ENCODE data around the gene C2CD4C.
"Not testable (repeated sequence)": the region's sequence is repeated elsewhere in the genome, so short reads cannot be mapped to it uniquely, and the experiment has no call there.

The C2CD4C gene, protein sequence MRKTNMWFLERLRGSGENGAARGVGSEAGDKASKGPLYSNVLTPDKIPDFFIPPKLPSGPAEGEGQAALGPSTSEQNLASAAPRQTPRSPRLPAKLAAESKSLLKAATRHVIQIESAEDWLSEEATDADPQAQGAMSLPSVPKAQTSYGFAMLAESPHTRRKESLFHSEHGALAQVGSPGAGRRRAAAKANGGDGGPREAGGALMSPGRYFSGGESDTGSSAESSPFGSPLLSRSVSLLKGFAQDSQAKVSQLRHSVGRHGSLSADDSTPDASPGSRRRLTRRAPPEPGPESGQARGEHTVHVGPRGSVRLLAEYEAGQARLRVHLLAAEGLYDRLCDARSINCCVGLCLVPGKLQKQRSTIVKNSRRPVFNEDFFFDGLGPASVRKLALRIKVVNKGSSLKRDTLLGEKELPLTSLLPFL

DNA sequence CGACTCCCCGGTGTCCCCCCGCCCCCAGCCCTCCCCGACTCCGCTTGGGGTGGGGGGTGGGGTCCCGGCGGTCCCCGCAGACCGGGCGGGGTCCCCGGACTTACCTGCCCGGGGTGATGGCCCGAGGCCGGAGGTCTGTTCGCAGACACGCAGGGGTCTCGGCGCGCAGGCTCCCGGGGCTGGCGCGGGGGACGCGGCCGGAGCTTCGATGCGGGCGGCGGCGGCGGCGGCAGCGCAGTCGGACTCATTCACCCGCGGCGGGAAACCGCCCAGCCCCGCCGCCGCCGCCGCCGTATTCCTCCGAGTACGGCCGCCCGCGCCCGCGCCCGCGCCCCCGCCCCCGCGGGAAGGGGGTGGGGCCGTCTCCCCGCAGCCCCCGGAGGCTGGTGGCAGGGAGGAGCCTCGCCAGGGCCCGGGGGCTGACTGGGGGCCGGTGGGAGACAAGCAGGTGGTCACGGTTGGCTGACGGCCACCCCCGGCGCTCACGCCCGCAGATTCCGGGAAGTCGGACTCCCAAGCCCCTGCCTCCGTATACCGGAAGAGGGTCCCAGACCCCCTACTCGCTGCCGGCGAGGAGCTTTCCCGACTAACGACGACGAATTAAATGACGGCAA is at the start of gene C2CD4C:
C2CD4C (minus strand) TSS at position 246 of the 614 bp plus-strand sequence. CDS start 786 bp downstream, outside the sequence.
- H3K27me3 Mint-ChIP-seq, result peaks cover 42% of the 10 kb centered on the region
- H3K36me3 Mint-ChIP-seq, result no peaks in the 10 kb centered on the region
- H3K4me3 Mint-ChIP-seq, result peak within 1 kb of the TSS; percentile 48
- H3K27ac Mint-ChIP-seq, result no peak within 1 kb of the TSS
- no peaks in the 10 kb centered on the region for H3K9me3 Mint-ChIP-seq
- DNase-seq, result no peak
- CTCF ChIA-PET, result no interaction called here
- H3K4me1 Mint-ChIP-seq, result peaks cover 5% of the 10 kb centered on the region

DNA sequence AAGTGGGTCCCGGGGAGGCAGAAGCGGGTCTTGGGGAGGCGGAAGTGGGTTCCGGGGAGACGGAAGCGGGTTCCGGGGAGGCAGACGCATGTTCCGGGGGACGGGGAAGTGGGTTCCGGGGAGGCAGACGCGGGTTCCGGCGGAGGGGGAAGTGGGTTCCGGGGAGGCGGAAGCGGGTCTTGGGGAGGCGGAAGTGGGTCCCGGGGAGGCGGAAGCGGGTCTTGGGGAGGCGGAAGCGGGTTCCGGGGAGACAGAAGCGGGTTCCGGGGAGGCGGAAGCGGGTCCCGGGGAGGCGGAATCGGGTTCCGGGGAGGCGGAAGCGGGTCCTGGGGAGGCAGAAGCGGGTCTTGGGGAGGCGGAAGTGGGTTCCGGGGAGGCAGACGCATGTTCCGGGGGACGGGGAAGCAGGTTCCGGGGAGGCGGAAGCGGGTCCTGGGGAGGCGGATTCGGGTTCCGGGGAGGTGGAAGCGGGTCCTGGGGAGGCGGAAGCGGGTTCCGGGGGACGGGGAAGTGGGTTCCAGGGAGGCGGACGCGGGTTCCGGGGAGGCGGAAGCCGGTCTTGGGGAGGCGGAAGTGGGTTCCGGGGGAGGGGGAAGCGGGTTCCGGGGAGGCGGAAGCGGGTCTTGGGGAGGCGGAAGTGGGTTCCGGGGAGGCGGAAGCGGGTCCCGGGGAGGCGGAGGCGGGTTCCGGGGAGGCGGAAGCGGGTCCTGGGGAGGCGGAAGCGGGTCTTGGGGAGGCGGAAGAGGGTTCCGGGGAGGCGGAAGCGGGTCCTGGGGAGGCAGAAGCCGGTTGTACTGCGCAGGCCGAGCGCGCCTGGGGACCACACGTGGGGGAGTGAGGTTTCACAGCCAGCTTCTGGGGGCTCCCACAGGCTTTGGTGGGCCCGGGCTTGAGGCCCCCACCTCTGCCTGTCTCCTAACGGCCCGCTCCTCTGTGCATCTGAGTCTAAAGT is 49.4 kb upstream of the C2CD4C start:
- Mint-ChIP-seq H3K4me3 (no peak overlapping the region), H3K27ac (no peak overlapping the region), H3K36me3 (peaks cover 3% of the 10 kb centered on the region), H3K9me3 (no peaks in the 10 kb centered on the region), H3K4me1 (peaks cover 10% of the 10 kb centered on the region), H3K27me3 (peaks cover 38% of the 10 kb centered on the region)
- DNase-seq, result no peak
- CTCF ChIA-PET, result no interaction called here

DNA sequence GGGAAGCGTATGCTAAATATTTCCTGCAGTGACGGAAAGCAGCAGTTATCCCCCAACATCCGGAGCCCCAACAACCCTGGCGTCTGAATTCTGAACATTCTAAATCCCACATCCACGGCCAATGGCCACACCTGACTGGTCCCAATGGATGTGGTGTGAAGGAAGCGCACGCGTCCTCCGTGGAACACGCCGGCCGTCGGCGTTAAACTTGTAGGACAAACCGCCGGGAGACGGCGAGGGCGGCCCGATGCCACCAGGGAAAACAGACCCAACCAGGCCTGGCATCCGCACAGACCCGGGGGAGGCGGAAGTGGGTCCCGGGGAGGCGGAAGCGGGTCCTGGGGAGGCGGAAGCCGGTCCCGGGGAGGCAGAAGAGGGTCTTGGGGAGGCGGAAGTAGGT is 48.7 kb upstream of the C2CD4C start:
- peaks cover 3% of the 10 kb centered on the region for H3K36me3 Mint-ChIP-seq
- no peak for DNase-seq
- peaks cover 10% of the 10 kb centered on the region for H3K4me1 Mint-ChIP-seq
- CTCF ChIA-PET, result no interaction called here
- H3K27ac Mint-ChIP-seq, result no peak overlapping the region
- H3K4me3 Mint-ChIP-seq, result no peak overlapping the region
- no peaks in the 10 kb centered on the region for H3K9me3 Mint-ChIP-seq
- H3K27me3 Mint-ChIP-seq, result peaks cover 34% of the 10 kb centered on the region

DNA sequence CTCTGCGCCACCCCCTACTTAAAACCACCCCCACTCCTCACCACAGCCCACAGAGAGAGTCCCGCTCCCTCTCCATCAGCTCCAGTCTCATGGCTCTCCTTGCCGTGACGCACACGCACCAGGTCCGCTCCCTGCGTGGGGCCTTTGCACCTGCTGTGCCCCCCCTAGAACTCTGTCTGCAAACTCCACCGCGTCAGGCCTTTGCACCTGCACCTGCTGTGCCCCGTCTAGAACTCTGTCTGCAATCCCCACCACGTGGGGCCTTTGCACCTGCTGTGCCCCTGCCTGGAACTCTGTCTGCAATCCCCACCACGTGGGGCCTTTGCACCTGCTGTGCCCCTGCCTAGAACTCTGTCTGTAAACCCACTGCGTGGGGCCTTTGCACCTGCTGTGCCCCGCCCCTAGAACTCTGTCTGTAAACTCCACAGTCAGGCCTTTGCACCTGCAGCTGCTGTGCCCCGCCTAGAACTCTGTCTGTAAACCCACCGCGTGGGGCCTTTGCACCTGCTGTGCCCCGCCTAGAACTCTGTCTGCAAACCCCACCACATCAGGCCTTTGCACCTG is 47.7 kb upstream of the C2CD4C start:
- DNase-seq, result no peak
- Mint-ChIP-seq H3K36me3 (peaks cover 3% of the 10 kb centered on the region), H3K9me3 (peaks cover 2% of the 10 kb centered on the region), H3K27me3 (peaks cover 24% of the 10 kb centered on the region), H3K4me1 (peaks cover 7% of the 10 kb centered on the region), H3K4me3 (no peak overlapping the region), H3K27ac (no peak overlapping the region)
- CTCF ChIA-PET, result no interaction called here

DNA sequence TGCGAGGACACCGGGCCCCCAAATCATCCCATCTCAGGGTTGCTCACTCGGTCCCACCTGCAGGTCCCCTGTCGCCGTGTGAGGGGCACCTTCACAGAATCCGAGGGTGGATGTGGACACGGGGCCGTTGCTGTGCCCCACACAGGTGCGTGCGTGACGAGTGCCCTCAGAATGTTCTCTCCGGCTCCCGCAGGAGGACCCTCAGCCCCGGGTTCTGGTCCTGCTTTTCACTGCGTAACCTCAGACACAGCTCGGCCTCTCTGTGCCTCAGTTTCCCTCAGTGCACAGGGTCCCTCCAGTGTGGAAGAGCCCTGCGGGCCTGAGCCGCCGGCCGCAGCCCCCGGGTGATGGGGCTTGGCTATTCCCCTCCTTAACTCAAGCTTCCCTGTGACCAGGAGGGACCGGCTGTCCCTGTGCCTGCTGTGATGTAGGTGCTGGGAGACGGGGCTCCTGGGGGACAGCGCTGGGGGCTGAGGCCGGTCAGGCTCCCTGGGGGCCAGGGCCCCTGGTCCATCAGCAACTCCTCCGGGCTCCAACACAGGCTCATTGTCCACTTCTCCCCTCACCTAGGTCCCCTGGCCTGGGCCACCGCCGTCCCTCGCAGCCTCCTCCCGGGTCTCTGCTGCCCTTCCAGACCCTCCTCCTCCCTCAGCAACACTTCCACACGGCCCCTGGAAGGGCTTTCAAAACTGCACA is 47.1 kb upstream of the C2CD4C start:
- Mint-ChIP-seq H3K4me1 (peaks cover 6% of the 10 kb centered on the region), H3K9me3 (peaks cover 7% of the 10 kb centered on the region), H3K4me3 (no peak overlapping the region), H3K27me3 (peaks cover 18% of the 10 kb centered on the region), H3K27ac (no peak overlapping the region), H3K36me3 (peaks cover 1% of the 10 kb centered on the region)
- no peak for DNase-seq
- CTCF ChIA-PET, result no interaction called here

DNA sequence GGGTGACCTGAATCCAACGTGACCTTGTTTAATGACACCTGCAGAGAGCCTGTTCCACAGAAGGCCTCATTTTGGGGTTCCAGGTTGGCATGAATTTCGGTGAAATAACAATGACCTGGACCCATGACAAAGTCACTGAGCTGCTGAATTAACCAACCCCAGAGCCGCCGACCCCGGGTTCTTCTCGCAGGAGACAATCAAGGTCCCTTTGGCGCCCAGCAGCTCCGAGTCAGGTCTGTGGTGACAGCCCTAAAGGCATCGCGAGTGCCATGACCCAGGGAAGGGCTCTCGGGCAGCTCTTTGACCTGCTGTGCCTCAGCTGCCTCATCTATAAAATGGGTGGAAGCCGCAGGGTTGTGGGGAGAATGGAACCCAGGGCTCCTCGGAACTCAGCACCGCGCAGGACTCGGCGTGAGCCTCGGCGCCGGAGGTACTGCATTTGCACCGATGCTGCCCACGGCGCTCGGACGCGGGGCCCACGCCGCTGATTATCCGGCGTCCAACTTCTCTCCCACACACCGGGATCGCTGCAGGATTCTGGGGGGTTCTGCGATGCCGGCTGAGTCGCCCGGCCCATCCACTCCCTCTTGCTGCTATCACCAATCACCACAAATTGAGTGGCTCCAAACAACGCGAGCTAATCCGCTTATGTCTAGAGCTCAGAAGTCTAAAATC is 46.2 kb upstream of the C2CD4C start:
- peaks cover 6% of the 10 kb centered on the region for H3K4me1 Mint-ChIP-seq
- no peak overlapping the region for H3K4me3 Mint-ChIP-seq
- peaks cover 18% of the 10 kb centered on the region for H3K27me3 Mint-ChIP-seq
- no peak for DNase-seq
- peaks cover 14% of the 10 kb centered on the region for H3K9me3 Mint-ChIP-seq
- H3K27ac Mint-ChIP-seq, result no peak overlapping the region
- H3K36me3 Mint-ChIP-seq, result peaks cover 1% of the 10 kb centered on the region
- CTCF ChIA-PET, result no interaction called here

DNA sequence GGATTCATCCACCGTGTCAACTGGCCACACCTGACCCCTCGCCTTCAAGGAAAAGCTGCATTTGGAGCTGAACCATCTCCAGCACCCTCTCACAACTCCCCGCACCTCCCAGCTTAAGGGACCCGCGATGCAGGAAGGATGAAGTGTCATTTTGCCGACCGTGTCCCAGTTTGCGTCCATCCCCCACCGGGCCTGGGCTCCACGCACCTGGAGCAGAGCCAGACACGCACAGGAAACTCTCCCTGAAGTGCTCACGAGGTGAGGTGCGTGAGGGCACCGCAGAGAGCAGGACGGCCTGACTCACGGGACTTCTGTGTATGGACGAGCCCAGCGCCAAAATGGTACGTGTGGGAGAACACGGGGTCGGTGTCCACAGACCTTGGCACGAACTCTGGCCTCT is 44.7 kb upstream of the C2CD4C start:
- Mint-ChIP-seq H3K27me3 (peaks cover 2% of the 10 kb centered on the region), H3K36me3 (no peaks in the 10 kb centered on the region), H3K4me3 (no peak overlapping the region), H3K27ac (no peak overlapping the region), H3K4me1 (no peaks in the 10 kb centered on the region), H3K9me3 (peaks cover 15% of the 10 kb centered on the region)
- CTCF ChIA-PET, result no interaction called here
- DNase-seq, result no peak

DNA sequence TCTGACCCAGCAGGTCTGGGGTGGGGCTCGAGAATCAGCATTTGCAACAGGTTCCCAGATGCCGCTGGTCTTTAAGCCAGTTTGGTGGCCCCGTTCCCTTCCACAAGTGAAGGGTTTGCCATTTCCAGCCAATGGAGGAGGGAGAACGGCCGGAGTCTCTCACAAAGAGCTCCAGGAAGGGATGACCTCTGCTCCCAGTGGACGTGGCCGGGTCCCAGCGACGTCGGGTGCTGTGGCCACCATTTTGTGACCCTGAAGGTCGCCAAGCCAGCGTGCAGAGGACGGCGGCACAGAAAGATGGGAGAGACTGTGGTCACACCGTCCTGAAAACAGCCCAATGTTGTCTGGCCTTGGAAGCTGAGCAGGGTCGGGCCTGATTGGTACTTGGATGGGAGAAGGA is 43.9 kb upstream of the C2CD4C start:
- no peaks in the 10 kb centered on the region for H3K36me3 Mint-ChIP-seq
- CTCF ChIA-PET, result no interaction called here
- H3K9me3 Mint-ChIP-seq, result peaks cover 15% of the 10 kb centered on the region
- no peak overlapping the region for H3K27ac Mint-ChIP-seq
- no peak overlapping the region for H3K4me3 Mint-ChIP-seq
- DNase-seq, result no peak
- H3K27me3 Mint-ChIP-seq, result no peaks in the 10 kb centered on the region
- H3K4me1 Mint-ChIP-seq, result no peaks in the 10 kb centered on the region

DNA sequence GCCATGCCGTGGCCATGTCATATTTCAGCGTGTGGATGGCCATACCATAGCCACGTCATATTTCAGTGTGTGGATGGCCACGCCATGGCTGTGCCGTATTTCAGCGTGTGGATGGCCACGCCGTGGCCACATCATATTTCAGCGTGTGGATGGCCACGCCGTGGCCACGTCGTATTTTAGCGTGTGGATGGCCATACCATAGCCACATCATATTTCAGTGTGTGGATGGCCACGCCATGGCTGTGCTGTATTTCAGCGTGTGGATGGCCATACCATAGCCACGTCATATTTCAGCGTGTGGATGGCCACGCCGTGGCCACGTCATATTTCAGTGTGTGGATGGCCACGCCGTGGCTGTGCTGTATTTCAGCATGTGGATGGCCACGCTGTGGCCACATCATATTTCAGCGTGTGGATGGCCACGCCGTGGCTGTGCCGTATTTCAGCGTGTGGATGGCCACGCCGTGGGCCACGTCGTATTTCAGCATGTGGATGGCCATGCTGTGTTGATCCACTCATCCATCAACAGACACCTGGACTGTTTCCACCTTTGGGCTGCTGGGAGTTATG is 42.0 kb upstream of the C2CD4C start:
- peaks cover 15% of the 10 kb centered on the region for H3K9me3 Mint-ChIP-seq
- H3K27ac Mint-ChIP-seq, CTCF ChIA-PET, H3K4me3 Mint-ChIP-seq, DNase-seq, H3K36me3 Mint-ChIP-seq, H3K27me3 Mint-ChIP-seq, H3K4me1 Mint-ChIP-seq: not testable (repeated sequence)

DNA sequence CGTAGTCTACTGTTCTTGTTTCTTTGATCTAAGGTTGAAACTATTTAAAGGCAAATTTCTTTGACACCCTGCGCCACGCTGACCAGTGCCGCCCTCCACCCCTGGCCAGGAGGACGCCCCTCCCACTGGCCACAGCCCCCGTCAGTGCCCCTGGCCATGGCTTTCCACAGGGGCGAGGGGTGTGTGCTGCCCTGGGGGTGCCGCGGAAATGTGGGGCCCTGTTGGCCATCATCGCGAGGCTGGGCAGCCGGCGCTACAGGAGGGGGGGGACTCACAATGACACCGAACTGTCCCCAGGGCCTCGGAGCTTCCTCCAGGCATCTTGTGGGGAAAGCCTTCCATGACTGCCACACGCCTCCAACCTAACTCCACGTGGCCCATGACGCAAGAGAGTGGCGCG is 41.0 kb upstream of the C2CD4C start:
- Mint-ChIP-seq H3K4me3 (no peak overlapping the region), H3K27me3 (no peaks in the 10 kb centered on the region), H3K27ac (no peak overlapping the region), H3K4me1 (no peaks in the 10 kb centered on the region), H3K36me3 (no peaks in the 10 kb centered on the region), H3K9me3 (peaks cover 15% of the 10 kb centered on the region)
- DNase-seq, result no peak
- CTCF ChIA-PET, result no interaction called here

DNA sequence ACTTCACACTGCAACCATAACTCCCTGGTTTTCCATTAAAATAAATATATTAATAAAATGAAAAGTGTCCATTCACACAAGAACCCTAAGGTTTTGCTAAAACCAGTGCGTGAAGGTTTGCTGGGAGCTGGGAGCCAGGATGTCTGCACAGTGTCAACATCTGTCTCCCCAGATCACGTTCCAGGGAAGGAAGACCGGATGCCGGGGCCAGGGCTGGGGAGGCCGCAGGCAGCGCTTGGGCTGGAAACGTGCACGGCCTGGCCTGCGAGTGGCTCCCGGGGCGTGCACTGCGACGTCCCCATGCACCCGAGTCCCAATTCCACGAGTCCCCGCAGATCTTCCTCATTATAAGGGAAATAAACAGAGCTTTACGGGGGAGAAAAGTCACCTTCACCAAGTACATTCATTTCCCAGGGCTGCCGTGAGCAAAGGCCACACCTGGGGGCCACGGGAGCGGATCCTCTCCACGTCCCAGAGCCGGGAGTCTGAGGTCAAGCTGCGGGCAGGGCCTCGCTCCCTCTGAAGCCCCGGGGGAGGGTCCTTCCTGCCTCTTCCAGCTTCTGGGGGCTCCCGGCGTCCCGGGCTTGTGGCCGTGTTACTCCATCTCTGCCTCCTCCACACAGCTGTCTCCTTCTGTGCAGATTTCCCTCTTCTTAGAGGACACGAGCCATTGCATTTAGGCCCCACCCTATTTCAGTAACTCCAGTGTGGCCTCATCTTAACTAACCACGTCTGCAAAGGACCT is 39.0 kb upstream of the C2CD4C start:
- DNase-seq, result no peak
- CTCF ChIA-PET, result no interaction called here
- Mint-ChIP-seq H3K36me3 (no peaks in the 10 kb centered on the region), H3K4me3 (no peak overlapping the region), H3K27ac (no peak overlapping the region), H3K27me3 (no peaks in the 10 kb centered on the region), H3K9me3 (peaks cover 17% of the 10 kb centered on the region), H3K4me1 (no peaks in the 10 kb centered on the region)

DNA sequence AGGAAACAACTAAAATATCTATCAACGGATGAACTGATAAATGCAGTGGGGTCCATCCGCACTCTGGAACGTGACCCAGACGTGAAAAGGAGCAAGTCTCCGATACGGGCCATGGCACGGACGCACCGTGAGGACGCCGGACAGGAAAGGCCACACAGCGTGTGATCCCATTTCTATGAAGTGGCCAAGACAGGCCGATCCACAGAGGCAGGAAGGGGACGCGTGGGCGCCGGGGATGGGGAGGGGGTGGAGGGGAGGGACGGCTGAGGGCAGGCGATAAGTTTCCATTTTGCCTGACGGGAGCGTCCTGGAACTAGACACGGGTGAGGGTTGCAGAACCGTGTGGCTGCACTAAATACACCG is 38.1 kb upstream of the C2CD4C start:
- Mint-ChIP-seq H3K4me3 (no peak overlapping the region), H3K27ac (no peak overlapping the region), H3K4me1 (no peaks in the 10 kb centered on the region), H3K36me3 (no peaks in the 10 kb centered on the region), H3K9me3 (peaks cover 16% of the 10 kb centered on the region), H3K27me3 (peaks cover under 1% of the 10 kb centered on the region)
- no peak for DNase-seq
- CTCF ChIA-PET, result no interaction called here
